GM18873 (cell line): Measurements from ENCODE around the gene LRCH1.

ENCODE experiments used
- ATAC-seq: cut with Tn5 transposase; IDR thresholded peaks from one replicate; pipeline ENCODE4 v1.9.1; 2021; ENCODE audit warnings: mild to moderate bottlenecking, moderate library complexity, moderate number of reproducible peaks; ENCODE audit not compliant: unreplicated experiment, low FRiP score

Gene LRCH1

DNA sequence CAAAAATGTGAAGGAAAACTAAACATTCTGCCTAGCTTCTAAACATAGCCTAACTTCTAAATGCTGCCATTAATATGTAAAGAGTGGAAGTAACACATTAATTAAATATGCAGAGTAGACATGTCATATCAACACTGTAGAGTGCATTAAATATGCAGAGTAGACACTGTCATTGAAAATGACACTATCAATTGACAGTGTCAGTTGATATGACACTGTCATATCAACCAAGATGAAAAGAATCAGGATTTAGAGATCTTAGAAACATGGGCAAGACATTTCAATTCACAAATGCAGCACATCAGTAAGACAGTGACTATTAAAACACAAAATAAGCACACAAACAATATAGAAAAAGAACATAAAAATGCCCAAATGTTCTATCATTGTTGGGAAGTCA is 218.7 kb downstream of the LRCH1 start:
- no peak for ATAC-seq

DNA sequence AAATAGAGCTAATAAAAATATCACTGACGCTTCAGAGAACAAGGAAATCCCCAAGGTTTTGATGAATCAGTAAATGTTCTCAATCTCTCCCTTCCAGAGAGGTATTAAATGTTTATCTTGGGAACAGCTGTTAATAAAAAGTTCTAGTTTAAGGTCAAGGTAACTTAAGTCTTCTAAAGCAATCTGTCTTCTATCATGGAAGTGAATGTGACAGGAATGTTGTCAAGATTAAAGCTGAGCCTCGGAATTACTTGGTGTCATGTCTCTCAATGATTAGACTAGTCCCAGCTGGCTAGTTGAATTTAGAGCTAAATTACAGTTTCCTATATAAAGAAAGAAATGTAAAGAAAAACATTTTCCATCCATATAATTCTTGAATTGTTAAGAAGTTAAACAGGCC is 220.6 kb downstream of the LRCH1 start:
- no peak for ATAC-seq

DNA sequence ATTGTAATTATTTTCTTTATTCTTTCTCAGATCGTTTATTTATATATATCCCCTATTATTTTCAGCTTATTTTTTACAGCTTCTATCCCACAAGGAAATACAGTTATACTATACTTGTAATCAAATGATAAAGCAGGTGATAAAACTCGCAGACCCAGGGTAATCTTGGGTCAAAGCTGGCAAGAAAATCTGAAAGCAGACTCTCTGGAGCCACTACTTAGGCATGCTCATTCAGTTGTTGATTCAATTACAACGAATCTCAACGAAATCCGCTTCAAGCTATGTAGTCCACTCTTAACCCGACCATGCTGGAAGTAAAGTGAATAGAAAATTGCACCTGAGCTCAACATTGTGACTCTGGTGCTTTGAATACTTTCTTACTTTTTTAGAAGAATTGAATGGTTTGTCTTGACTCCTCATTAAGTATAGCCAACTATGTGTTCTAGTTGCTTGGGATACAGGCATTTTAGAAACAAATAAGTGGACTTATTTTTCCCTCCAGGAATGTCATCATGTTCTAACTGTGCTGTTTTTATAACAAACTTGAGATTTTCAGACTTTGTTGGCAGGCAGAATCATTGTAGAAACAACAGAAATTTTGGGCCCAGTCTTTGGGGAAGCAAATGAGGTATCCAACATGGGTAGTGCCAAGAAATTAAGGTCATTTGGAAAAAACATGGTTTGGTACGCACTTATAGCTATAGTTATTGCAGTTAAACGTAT is 222.6 kb downstream of the LRCH1 start:
- ATAC-seq, result no peak

DNA sequence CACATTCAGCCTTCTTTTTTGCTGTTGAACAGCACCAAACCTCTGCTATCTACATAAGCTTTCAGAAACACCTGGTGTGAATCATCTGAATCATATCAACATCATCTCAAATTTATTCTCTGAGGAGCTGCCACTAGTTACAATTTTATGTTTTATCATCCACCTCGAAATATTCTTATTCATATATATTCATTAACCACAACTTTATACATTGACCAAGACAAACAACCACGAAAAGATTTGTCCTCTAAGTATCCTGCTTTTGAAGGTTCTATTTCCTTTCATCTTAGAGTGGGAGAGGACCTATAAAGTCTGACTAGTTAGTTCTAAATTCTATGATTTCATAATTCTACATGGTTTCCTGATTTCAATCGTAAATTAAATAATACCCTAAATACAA is 225.1 kb downstream of the LRCH1 start:
- no peak for ATAC-seq

DNA sequence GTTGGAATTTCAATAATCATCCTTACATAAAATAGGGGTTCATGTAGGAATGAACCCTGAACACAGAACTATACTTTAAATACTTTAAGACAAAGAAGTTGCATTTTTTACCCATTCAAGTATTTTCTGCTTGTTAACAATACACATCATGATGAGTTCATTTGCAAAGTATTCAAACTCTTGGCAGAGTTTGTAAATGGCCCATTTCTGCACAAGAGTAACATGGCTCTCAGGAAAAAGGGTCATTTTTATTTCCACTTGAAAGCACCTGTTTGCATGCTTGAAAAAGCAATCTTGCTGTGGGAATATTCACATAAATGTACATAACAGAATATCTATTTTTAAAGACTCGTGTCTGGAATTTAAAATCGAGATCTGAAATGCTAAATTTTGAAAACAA is 225.9 kb downstream of the LRCH1 start:
- no peak for ATAC-seq

DNA sequence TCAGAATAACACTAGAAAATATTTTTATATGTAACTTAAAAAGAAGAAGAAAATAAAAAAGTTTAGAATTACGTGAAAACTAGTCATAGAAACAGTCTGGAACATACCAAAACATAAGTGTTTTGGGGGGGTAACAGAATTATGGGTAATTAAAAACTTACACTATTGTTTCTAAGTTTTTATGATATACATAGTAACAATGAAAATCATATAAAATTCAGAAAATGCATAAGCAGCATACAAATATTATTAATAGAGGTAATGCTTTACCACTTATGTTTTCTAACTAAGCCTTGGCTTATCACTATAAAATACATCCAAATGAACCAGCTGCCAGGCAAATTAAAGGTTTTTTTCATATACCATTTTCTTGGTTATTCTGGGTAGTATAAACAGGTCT is 229.1 kb downstream of the LRCH1 start:
- ATAC-seq, result no peak

DNA sequence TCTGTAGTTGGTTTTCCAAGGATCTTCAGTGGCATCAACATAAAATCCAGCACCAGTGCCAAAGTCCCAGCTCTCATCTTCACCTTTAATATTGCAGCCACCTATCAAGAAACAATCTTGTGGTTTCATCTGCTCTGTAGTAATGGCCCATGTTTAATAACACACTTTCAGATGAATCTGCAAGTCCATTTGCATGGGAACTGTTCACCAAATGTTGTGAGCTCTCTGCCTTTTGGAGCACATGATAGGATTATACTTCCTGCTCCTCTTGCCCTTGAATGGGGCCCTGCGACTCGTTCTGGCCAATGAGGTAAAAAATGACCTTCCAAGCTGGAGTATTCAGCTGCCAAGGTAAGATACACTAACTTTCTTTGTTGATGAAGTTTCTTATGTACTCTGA is 229.7 kb downstream of the LRCH1 start:
- no peak for ATAC-seq

DNA sequence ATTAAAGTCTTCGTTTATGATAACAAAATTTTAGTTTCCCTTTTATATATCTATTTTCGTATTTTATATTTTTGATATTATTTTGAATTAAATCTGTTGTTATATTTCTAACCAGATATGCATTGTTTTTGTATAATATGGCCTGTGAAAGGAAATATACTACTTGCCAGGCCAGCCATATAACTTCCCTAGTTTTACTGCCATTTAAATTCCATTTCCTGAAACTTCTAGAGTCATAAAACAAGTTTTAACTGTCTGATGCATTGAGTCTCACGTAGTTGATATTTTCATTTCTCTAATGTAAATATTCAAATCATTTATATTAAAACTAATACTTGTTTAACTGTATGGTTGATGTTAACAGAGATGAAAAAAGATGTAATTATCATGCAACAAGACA is 230.5 kb downstream of the LRCH1 start:
- no peak for ATAC-seq

DNA sequence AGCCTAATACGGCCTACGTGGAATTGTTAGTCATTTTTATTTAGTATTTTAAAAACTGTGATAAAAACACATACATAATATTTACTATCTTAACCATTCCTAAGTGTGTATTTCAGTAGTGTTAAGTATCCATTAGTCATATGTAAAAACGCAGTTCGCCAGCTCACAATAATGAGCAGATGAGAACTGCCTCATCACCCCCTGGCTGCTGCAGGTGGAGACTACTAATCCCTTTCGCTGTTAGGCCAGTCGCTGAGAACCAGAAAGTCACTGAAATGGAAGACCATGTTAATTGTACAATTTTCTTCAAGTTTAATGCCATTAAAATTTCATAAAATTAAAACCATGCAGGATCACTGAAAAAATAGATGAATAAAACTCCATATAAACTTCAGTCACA is 242.4 kb downstream of the LRCH1 start:
- ATAC-seq, result no peak

DNA sequence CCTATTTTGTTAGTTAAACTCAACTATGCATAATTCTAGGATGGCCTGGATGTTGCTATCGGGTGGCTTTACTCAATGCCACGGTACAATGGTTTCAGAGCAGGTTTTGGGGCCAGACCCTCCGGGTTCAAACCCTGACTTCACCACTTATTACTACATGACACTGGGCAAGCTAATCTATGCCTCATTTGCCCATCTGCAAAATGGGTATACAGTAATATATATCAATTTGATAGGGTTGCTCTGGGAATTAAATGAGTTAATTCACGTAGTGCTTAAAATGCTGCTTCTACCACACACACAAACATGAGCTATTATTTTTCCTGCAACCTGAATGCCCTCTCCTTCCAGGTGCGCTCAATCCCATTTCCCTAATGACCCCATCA is 243.2 kb downstream of the LRCH1 start:
- no peak for ATAC-seq

DNA sequence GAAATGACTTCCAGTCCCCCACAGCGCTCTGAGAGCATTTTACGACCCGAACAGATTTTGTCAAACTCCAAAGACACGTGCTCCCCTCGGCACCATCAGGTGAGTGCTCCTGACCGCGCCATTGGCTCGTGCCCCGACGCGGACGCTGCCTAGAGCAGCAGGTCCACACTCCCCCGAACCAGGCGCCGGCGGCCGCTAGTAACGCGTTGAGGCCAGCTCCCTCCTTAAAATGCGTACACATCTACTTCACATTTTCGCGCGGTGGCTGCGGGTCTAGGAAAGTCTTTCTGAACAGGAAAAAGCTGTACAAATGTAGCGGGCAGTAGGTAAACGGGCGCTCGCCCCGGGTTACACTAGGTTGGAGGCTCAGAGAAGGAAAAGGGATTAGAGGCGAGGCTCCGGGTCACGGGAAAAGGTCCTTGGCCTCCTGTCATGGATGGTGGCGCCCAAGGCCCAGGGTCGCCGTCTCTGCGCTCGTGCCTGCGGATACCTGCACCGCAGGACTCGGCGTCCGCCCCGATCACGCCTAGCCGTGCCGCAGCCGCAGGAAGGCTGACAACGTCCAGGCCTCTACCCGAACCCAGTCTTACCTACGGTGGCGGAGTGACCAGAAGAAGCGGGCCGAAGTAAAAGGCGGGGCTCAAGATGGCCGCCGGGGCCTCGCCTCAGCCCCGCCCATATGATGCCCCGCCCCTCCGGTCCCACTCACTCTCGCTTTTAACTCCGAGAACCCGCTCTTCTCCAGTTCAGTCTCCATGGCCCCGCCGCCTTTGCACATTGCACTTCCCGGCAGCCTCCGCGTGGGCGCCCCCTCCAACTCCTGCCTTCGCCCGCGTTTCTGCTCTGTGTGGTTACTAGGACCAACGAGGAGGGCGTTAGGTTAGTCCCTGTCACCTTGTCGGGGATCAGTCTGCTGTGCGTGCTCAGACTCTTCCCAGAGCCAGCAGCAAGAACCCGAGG is 243.8 kb downstream of the LRCH1 start, which contains the start of gene ESD:
Gene ESD, minus strand, starts transcription at position 647 of the 960 bp plus-strand sequence. CDS start 5,748 bp downstream, outside the sequence.
- peak; percentile 70 for ATAC-seq

DNA sequence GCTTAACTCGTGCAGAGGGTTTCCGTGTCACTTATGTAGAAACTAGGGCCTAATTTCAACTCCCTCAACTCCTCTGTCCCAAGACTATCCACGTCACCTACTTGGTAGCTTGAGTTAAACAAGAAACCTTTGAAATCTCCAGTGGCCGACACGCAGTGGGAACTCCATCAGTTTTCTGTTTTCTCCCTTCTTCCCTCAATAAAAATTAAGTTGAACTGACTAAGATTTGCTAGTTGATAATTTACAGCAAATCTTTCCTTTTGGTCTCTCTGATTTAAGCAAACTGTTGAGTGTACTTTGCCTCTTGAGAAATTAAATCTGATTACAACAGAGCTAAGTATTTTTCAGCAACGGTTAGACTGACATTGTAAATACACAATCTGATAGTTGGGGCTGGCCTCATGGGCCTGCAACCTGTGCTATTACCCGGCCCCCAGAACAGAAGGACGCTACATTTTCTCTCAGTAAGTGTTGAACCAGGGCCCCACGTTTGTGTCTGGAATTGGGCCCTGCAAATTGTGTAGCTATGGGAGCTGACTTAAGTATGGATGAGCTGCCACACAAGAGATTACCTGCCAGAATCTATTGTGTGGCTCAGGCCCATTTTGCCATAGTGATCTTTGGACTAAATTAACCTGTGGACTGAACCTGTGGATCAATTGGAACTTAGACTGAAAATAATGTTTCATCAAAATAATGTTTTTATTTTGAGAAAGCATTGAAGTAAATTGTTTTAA is 244.7 kb downstream of the LRCH1 start:
- no peak for ATAC-seq

DNA sequence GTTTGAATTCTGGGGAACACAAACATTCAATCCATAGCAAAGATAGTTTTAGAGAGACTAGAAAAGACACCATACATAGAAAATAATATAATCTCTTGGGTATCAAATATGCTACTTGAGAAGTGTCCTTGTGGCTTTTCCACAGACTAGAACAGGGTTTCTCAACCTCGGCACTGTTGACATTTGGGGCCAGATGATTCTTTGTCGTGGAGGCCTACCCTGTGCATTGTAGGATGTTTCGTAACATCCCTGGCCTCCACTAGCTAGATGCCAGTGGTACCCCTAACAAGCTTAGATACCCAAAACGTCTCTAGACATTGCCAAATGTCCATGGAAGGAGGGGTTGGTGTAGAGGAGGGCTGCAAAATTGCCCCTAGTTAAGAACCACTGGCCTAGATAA is 246.2 kb downstream of the LRCH1 start:
- no peak for ATAC-seq

DNA sequence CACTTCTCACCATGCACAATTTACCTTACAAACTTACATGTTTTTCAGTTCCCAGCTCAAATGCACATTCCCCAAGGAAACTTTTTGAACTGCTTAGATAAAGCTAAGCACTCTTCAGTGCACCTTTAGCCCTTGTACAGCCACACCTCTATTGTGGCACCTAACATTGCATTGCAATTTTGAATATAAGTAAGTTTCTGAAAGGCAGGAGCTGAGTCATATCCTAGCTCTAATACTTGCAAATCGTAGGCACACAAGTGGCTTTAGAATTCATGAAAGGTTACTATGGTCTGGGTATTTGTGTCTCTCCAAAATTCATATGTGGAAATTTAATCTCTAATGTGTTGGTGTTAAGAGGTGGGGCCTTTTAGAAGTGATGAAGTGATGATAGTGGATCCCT is 248.9 kb downstream of the LRCH1 start:
- no peak for ATAC-seq
